GM12873 (cell line): Measurements from ENCODE around the gene NGF.

Experiments used
- CTCF ChIP-seq: IDR thresholded peaks from 2 replicates; pipeline ENCODE4 v1.5.1; 2012; ENCODE audit warnings: low read depth, mild to moderate bottlenecking, moderate library complexity, low read length, control low read depth; ENCODE audit not compliant: insufficient read depth; ENCODE audit errors: missing control alignments

NGF gene

DNA sequence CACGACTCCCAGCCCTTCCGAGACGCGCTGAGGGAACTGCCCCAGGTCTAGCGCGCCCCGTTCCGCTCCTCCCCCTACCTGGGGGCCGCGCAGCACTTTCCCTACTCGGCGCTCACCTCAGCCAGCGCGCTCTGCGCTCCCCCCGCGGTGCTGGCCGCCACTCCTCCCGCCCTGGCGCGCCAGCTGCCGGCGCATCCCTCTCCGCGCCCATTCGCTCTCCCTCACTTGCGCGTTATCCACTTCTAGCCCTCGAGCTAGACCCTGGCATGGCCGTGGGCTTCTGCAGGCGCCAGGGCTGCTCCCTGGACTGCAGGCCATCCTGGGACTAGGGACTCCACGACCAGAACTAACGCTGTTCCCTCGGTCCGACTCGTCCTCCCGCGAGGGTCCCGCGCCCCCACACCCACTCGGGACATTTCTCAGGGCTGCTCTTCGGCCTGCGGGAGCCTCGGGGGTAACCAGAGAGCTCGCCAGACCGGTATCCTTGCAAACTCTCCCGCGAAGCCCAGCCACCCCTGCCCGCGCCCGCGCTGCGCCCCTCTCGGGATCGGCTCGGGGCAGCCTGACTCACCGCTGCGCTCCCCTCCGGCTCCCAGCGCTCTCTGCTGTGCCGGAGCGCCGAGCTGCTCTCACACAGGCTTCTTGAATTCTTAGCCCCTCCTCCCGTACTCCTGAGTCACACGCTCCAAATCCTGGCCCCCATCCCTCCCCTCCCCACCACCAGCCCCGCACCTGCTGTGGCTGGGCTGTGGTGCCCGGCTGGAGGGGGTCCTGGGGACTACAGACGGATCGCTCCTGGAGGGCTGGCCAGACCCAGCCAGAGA, at the start of gene NGF:
NGF (minus strand) TSS at position 617 of the 824 bp plus-strand sequence. CDS start 51,454 bp downstream, outside the sequence.
- TF ChIP-seq CTCF, result no peak

GRCh38 chr1:115379943-115380342, 41.9 kb upstream of the NGF start:
- TF ChIP-seq CTCF, result no peak

- no peak for TF ChIP-seq CTCF
Measured at GRCh38 chr1:115377411-115377810, 39.4 kb upstream of the NGF start.

- TF ChIP-seq CTCF, result no peak
Measured at GRCh38 chr1:115374598-115374997, 36.5 kb upstream of the NGF start.

DNA sequence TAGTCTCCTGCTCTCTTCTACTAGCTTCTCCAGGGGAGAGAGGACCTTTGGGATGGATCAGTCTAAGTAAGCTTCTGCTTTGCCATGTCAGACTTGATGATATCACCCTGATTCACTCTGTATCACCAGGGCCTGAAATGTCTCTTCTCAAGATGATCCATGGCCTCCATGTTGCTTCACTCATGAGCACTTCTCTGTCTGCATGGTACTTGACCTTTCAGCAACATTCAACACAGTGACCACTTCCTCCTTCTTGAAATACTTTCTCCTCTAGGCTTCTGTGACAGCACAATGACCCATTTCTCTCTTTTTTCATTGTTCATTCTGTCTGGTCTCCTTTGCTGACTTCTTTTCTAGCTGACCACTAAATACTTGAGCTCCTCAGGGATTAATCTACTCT, 35.3 kb upstream of the NGF start:
- TF ChIP-seq CTCF, result no peak

DNA sequence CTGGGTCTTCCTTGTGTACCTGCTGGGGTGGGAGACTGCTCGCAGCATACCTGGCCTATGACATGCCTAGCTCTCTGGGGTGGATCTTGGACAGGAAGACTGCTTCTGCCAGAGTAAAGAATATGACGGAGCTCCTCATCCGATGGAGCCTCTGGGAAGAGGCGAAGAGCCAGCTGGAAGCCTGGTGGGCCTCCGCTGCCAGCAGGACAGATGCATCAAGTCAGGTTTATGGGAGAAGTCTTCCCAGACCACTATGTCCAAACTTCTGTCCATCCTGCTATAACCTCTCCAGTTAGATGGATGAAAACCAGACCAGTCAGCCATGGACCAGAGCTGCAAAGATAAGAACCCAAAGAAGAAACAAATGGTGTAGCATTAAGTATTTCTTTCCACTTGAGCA, 27.7 kb upstream of the NGF start:
- TF ChIP-seq CTCF, result no peak

DNA sequence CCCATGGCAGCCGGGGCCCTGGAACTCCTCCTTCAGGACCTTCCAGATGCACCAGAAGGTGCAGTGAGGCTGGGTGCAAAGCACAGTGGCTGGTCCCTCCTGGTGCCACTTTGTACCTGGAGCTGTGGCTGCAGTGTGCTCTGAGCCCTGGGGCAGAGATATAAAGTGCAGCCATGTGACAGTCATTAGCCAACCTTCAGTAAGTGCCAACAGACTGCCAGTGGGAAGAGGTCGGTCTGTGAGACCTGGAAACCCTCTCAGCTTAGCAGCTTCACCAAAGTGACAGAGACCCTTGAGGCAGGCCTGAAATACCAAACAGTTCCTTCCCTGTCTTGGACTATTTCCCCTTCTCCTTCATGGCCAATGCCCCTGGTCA, 26.7 kb upstream of the NGF start:
- TF ChIP-seq CTCF, result no peak
